Activated CD8-positive, alpha-beta T cell treated with anti-CD3 and anti-CD28 coated beads, Interleukin-2, amount 10 ng/mL, durations not matched to agents 7 days and 5 days (primary cell): Measurements from ENCODE around the gene HPX. TPM values are rescaled to one million over a fixed set of nuclear protein-coding genes. Genes with fewer than 3 reads are reported as not detected.

Experiments
- ATAC-seq: fragments of 150-1000 bp; cut with Tn5 transposase; one replicate; pipeline ENCODE4 v1.10.0; 2021; ENCODE audit warnings: moderate library complexity
- CTCF ChIA-PET: fragments of 350-600 bp; sonication (Branson Sonifier 250); formaldehyde crosslinking; loops from one replicate; lab custom pipeline; 2021; ENCODE audit warnings: antibody characterized with exemption; lab: Charles Lee
- POLR2A ChIA-PET: fragments of 350-600 bp; sonication (Branson Sonifier 250); formaldehyde crosslinking; loops from one replicate; lab custom pipeline; 2021; ENCODE audit warnings: antibody characterized with exemption; lab: Charles Lee
- DNase-seq: peaks from one replicate; pipeline ENCODE4 v3.0.0-alpha.2; 2020
- H3K27ac Mint-ChIP-seq: one replicate; pipeline ENCODE4 v1.8.0; 2021; ENCODE audit warnings: mild to moderate bottlenecking, mixed read lengths
- H3K27me3 Mint-ChIP-seq: one replicate; pipeline ENCODE4 v1.8.0; 2021; ENCODE audit warnings: low read depth, mixed read lengths
- H3K36me3 Mint-ChIP-seq: one replicate; pipeline ENCODE4 v1.8.0; 2021; ENCODE audit warnings: low read depth, mixed read lengths
- H3K4me1 Mint-ChIP-seq: one replicate; pipeline ENCODE4 v1.8.0; 2021; ENCODE audit warnings: low read depth, mixed read lengths
- H3K4me3 Mint-ChIP-seq: one replicate; pipeline ENCODE4 v1.8.0; 2021; ENCODE audit warnings: mild to moderate bottlenecking, mixed read lengths
- H3K9me3 Mint-ChIP-seq: one replicate; pipeline ENCODE4 v1.8.0; 2022; ENCODE audit warnings: mixed read lengths; ENCODE audit not compliant: insufficient read depth
- total RNA-seq, 2 experiments: library from RNA; stranded (reverse); gene quantifications; one replicate each; pipeline ENCODE4 v1.2.3, GENCODE V29; 2021

Gene HPX
- total RNA-seq, 2 experiments from 2014 or later, result not detected

- H3K9me3 Mint-ChIP-seq, result no peaks in the 10 kb centered on the region
- H3K27ac Mint-ChIP-seq, result peak overlapping the region; percentile 85
Observed at GRCh38 chr11:6391537-6392134, 49.2 kb downstream of the HPX start.

GRCh38 chr11:6390718-6391469 is 49.9 kb downstream of the HPX start:
- H3K27ac Mint-ChIP-seq, result peak overlapping the region; percentile 85
- POLR2A ChIA-PET, result interaction anchor here (0.7 to 2.9 kb wide), 8 partner anchors 10 to 221 kb away, joined by 3 to 55 read pairs (median 6); partner anchors contain the start of genes APBB1, ARFIP2, TAF10 and TIMM10B

More at GRCh38 chr11:6391537-6392134, 49.2 kb downstream of the HPX start:
- POLR2A ChIA-PET, result interaction anchor here (0.7 to 2.9 kb wide), 5 partner anchors 10 to 90 kb away, joined by 3 to 55 read pairs (median 4); partner anchors contain the start of gene TIMM10B
- no peak for ATAC-seq
- peaks cover 46% of the 10 kb centered on the region for H3K4me1 Mint-ChIP-seq
- peaks cover 2% of the 10 kb centered on the region for H3K27me3 Mint-ChIP-seq
- peaks cover 40% of the 10 kb centered on the region for H3K36me3 Mint-ChIP-seq
- DNase-seq, result no peak
- H3K4me3 Mint-ChIP-seq, result peak overlapping the region; percentile 89
- CTCF ChIA-PET, result interaction anchor here (0.7 to 6.3 kb wide), 5 partner anchors 11 to 52 kb away, joined by 3 to 92 read pairs (median 11); no protein-coding TSS in a partner anchor

DNA sequence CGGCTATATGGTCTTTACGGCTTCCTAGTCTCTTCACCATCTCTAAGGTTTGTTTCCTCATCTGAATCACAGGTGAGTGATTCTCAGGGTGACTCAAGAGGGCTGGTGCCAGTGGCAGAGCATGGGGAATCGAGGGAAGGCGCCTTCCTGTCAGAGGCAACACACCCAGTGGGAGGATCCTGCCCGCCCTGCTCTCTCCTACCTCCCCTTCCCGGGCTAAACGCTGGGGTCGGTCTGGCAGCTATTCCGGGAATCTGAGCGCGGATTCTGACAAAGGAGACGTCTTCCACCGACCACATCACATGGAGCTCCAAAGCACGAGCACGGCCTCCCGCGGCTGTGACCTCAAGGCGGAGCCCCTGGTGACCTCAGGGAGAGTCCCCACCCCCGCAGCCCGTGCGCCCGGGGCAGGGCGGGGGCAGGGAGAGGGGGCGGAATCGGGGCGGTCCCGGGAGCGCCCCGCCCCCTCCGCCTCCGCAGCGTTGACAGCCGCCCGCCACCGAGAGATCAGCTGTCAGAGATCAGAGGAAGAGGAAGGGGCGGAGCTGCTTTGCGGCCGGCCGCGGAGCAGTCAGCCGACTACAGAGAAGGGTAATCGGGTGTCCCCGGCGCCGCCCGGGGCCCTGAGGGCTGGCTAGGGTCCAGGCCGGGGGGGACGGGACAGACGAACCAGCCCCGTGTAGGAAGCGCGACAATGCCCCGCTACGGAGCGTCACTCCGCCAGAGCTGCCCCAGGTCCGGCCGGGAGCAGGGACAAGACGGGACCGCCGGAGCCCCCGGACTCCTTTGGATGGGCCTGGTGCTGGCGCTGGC is 50.7 kb downstream of the HPX start, which contains the start of gene SMPD1:
Gene SMPD1 (plus strand): TSS at position 570 of the 813 bp plus-strand sequence. CDS start 125 bp downstream, at position 695.
- Mint-ChIP-seq H3K4me3 (peak within 1 kb of the TSS; percentile 89), H3K9me3 (no peaks in the 10 kb centered on the region), H3K27ac (peak within 1 kb of the TSS; percentile 95), H3K27me3 (peaks cover 2% of the 10 kb centered on the region), H3K36me3 (peaks cover 31% of the 10 kb centered on the region), H3K4me1 (peaks cover 57% of the 10 kb centered on the region)
- peak; percentile 95 for DNase-seq
- ChIA-PET POLR2A (interaction anchor here (1.0 to 2.9 kb wide), 6 partner anchors 11 to 222 kb away, joined by 3 to 55 read pairs (median 8); partner anchors contain the start of genes APBB1, ARFIP2, TAF10 and TIMM10B), CTCF (interaction anchor here (0.8 to 6.3 kb wide), 13 partner anchors 9 to 293 kb away, joined by 3 to 92 read pairs (median 4); partner anchors contain the start of genes APBB1 and MRPL17)
- peak; percentile 92 for ATAC-seq

More at GRCh38 chr11:6390718-6391469, 49.9 kb downstream of the HPX start:
- Mint-ChIP-seq H3K4me1 (peaks cover 49% of the 10 kb centered on the region), H3K9me3 (no peaks in the 10 kb centered on the region), H3K36me3 (peaks cover 34% of the 10 kb centered on the region), H3K4me3 (peak overlapping the region; percentile 89), H3K27me3 (peaks cover 2% of the 10 kb centered on the region)
- DNase-seq (peak; percentile 34), ATAC-seq (no peak)
- CTCF ChIA-PET, result interaction anchor here (0.7 to 6.3 kb wide), 13 partner anchors 9 to 115 kb away, joined by 3 to 92 read pairs (median 4); partner anchors contain the start of gene APBB1

GRCh38 chr11:6388748-6389147 is 52.0 kb downstream of the HPX start:
- Mint-ChIP-seq H3K9me3 (no peaks in the 10 kb centered on the region), H3K27ac (no peak overlapping the region), H3K36me3 (peaks cover 25% of the 10 kb centered on the region), H3K4me1 (peaks cover 63% of the 10 kb centered on the region), H3K27me3 (peaks cover 4% of the 10 kb centered on the region), H3K4me3 (no peak overlapping the region)
- no peak for DNase-seq
- ChIA-PET CTCF (interaction anchor here (0.8 to 6.3 kb wide), 9 partner anchors 11 to 367 kb away, joined by 3 to 92 read pairs (median 5); partner anchors contain the start of gene HPX), POLR2A (interaction anchor here (2.7 to 2.9 kb wide), 2 partner anchors 10 to 93 kb away, joined by 9 to 19 read pairs; partner anchors contain the start of genes ARFIP2 and TIMM10B)
- no peak for ATAC-seq

DNA sequence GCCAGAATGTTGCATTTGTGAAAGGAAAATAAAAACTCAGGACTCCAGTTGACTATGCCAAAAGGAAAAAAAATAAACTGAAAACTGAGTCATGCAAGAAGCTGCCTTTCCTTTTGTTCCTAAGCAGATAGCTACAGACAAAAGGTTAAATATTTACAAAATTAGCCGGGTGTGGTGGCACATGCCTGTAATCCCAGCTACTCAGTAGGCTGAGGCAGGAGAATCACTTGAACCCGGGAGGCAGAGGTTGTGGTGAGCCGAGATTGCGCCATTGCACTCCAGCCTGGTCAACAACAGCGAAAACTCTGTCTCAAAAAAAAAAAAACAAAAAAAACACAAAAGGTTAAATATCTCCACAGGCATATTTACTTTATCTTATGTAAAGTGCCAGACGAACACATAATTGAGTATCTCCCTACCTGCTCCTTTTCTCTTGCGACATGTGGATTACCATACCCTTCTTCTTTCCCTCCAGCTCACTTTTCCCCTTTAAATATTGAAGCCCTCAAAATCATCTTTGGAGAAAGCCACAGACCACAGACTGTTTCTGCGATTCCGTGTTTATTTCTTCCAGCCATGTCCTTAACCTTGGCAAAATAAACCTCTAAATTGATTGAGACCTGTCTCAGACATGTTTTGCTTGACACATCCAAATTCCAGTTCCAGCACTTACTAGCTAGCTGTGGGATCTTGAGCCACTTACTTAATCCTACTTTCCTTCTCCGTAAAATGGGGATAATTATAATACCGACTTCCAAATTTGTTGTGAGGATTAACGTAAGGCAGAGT is 52.8 kb downstream of the HPX start:
- H3K27ac Mint-ChIP-seq, result no peak overlapping the region
- H3K4me1 Mint-ChIP-seq, result peaks cover 57% of the 10 kb centered on the region

GRCh38 chr11:6385046-6385777 is 55.6 kb downstream of the HPX start:
- Mint-ChIP-seq H3K27me3 (peaks cover 4% of the 10 kb centered on the region), H3K9me3 (no peaks in the 10 kb centered on the region), H3K4me3 (no peak overlapping the region), H3K4me1 (peaks cover 42% of the 10 kb centered on the region), H3K36me3 (no peaks in the 10 kb centered on the region), H3K27ac (no peak overlapping the region)
- ChIA-PET CTCF (interaction anchor here (1.5 to 2.1 kb wide), 2 partner anchors 59 to 428 kb away, joined by 3 to 16 read pairs; no protein-coding TSS in a partner anchor), POLR2A (no interaction called here)
- DNase-seq, result no peak
- no peak for ATAC-seq

More for the DNA sequence above, 52.8 kb downstream of the HPX start:
- no peak for DNase-seq
- no peak for ATAC-seq
- Mint-ChIP-seq H3K4me3 (no peak overlapping the region), H3K36me3 (peaks cover 17% of the 10 kb centered on the region), H3K9me3 (no peaks in the 10 kb centered on the region), H3K27me3 (peaks cover 4% of the 10 kb centered on the region)
- ChIA-PET POLR2A (interaction anchor here (1.0 to 2.7 kb wide), 2 partner anchors 88 to 94 kb away, joined by 3 to 9 read pairs; partner anchors contain the start of genes ARFIP2 and TIMM10B), CTCF (interaction anchor here (0.8 to 6.3 kb wide), 10 partner anchors 10 to 367 kb away, joined by 3 to 92 read pairs (median 3); no protein-coding TSS in a partner anchor)

Other genes starting within 250 kb of the HPX start
- gene OR52W1, start 241.8 kb downstream of the HPX start, total RNA-seq, result not detected
- not detected for gene C11orf42, start 235.4 kb downstream of the HPX start, total RNA-seq
- gene FHIP1B, start 206.4 kb downstream of the HPX start, total RNA-seq, result 10 to 100 TPM; 19.1 to 20.4 TPM
- under 1 TPM; 0.16 to 0.29 TPM for gene CNGA4, start 201.9 kb downstream of the HPX start, total RNA-seq
- not detected for gene CCKBR, start 181.1 kb downstream of the HPX start, total RNA-seq
- gene CAVIN3, start 120.5 kb downstream of the HPX start, total RNA-seq, result 1 to 10 TPM; 1.0 to 1.2 TPM
- 10 to 100 TPM; 35.5 to 37.1 TPM for gene SMPD1, start 50.5 kb downstream of the HPX start, total RNA-seq
- 10 to 100 TPM; 51.7 to 52.4 TPM for gene APBB1, start 21.9 kb downstream of the HPX start, total RNA-seq
- gene TRIM3, start 33.0 kb upstream of the HPX start, total RNA-seq, result 1 to 10 TPM; 5.7 to 7.5 TPM
- 10 to 100 TPM; 38.6 to 39.8 TPM for gene ARFIP2, start 40.3 kb upstream of the HPX start, total RNA-seq
- 10 to 100 TPM; 34.1 to 35.4 TPM for gene TIMM10B, start 40.5 kb upstream of the HPX start, total RNA-seq
- 10 to 100 TPM; 17.8 to 18.5 TPM for gene DNHD1, start 56.3 kb upstream of the HPX start, total RNA-seq
- gene RRP8, start 162.6 kb upstream of the HPX start, total RNA-seq, result 10 to 100 TPM; 28.6 to 29.8 TPM
- 100 to 1,000 TPM; 195 to 197 TPM for gene ILK, start 162.8 kb upstream of the HPX start, total RNA-seq
- 100 to 1,000 TPM; 140 to 156 TPM for gene TAF10, start 171.2 kb upstream of the HPX start, total RNA-seq
- gene TPP1, start 178.4 kb upstream of the HPX start, total RNA-seq, result 10 to 100 TPM; 74.1 to 78.9 TPM
- gene DCHS1, start 214.8 kb upstream of the HPX start, total RNA-seq, result under 1 TPM; 0.23 to 0.29 TPM
- 10 to 100 TPM; 60.6 to 69.2 TPM for gene MRPL17, start 242.4 kb upstream of the HPX start, total RNA-seq